Epithelial cell of esophagus (primary cell): ENCODE results near the gene WDR7.
A peak's percentile ranks its signal among the peaks of the same experiment; 100 is the strongest.

Experiments used
- DNase-seq: peaks from one replicate; pipeline ENCODE4 v3.0.0; 2010; ENCODE audit warnings: low read depth
- H3K4me3 ChIP-seq: 2 replicates; pipeline ENCODE4 v1.5.1; 2011; ENCODE audit warnings: mild to moderate bottlenecking, low read length, control low read depth
- TF ChIP-seq, protein P1 (sequence below): IDR thresholded peaks from 2 replicates; pipeline ENCODE4 v1.5.1; 2011; ENCODE audit warnings: low read depth, mild to moderate bottlenecking, low read length, control low read depth, inconsistent platforms; ENCODE audit not compliant: insufficient read depth; ENCODE audit errors: missing control alignments

The WDR7 gene

DNA sequence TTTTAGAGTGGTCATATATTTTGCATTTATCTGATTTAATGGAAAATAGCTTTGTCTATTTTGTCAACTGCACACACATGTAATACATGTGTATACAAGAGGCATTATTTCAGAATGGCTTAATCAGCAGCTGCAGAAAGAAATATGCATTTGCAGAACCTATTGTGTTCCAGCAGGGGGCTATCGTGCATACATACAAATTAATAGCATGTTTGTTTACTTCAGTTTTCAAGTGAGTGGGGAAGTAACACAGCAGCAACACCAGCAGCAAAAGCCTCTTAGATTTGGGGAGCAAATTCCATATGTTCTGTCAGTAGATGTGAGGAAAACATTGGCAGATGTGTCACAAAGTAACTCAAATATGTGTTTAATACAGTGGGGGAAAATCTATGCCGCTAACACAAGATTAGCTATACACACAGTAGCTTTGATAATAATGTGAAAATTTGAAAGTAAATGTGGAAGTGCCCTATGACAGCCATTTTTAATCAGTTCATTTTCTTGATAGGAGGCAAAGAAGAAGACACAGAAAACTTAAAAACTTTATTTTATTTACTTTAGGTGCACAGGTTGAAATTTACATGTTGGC lies 218.1 kb downstream of the WDR7 start:
- no peak overlapping the region for H3K4me3 ChIP-seq
- peak; percentile 73 for DNase-seq
- TF ChIP-seq, protein P1, sequence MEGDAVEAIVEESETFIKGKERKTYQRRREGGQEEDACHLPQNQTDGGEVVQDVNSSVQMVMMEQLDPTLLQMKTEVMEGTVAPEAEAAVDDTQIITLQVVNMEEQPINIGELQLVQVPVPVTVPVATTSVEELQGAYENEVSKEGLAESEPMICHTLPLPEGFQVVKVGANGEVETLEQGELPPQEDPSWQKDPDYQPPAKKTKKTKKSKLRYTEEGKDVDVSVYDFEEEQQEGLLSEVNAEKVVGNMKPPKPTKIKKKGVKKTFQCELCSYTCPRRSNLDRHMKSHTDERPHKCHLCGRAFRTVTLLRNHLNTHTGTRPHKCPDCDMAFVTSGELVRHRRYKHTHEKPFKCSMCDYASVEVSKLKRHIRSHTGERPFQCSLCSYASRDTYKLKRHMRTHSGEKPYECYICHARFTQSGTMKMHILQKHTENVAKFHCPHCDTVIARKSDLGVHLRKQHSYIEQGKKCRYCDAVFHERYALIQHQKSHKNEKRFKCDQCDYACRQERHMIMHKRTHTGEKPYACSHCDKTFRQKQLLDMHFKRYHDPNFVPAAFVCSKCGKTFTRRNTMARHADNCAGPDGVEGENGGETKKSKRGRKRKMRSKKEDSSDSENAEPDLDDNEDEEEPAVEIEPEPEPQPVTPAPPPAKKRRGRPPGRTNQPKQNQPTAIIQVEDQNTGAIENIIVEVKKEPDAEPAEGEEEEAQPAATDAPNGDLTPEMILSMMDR: peak; percentile 83

DNA sequence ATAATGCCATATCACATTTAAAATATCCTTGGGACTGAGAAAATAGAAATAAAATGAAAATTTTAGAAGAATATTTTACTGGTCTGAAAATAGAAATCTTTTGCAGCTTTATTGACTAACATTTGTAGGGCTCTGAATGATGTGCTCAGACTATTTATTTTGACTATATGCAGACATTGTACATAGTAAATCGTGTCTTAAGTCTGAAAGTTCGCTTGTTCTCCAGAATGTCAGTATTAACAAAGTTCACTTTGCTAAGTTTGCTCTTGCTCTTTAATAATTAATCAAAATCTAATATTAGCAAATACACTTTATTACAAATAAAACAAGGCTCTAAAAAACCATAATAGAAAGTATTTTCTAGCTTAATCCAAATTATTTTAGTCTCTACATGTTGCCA lies 219.8 kb downstream of the WDR7 start:
- DNase-seq: no peak
- H3K4me3 ChIP-seq: no peak overlapping the region
- TF ChIP-seq, protein P1: no peak

DNA sequence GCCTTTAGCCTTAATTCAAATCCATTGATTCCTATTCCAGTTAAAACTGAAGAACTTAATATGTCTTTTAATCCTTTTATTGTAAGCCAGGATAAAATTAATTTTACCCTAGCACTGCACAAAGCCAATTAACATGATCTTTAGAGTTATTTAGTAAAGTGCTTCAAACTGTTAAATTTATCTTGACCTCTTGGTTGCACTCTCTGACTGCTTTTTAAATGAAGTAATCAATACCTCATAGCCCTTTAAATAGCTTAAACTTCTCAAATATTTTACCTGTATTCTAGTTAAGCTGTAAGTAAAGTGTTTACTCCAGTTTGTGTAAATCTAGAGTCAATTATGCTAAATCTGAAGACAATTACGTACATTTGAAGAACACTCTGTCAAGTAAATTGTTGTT lies 221.0 kb downstream of the WDR7 start:
- H3K4me3 ChIP-seq: no peak overlapping the region
- DNase-seq: no peak
- TF ChIP-seq, protein P1: no peak

DNA sequence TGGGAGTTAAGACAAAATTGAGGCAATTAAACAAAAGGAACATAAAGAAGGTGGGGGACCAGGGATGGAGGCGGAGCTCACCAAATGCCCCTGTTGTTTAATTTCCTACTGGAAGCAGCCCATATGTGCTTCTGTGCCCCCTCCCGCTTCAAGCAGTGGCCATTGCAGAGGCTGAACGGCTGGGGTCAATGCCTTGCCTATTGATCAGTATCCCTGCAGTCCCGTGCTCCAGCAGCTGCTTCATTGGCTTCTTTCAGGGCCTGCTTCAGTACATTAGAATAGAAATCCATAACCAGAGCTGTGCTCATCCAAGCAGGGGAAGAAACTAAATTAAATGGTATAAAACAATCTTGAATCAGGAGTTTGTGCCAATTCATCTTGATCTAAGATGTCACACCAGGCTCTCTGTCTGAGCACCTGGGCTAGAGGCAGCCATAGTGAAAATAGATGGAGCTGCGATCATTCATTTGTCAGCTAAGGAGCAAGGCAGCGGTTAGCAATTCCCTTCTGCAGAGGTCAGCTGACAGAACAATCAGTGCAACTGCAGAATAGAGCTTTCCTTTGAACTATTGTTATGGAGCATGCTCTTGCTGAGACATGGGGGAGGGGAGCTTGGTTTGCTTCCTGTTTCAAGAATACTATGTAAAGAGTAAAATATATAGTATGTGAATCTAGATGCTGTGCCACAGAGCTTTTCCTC lies 222.4 kb downstream of the WDR7 start:
- TF ChIP-seq, protein P1: no peak
- no peak overlapping the region for H3K4me3 ChIP-seq
- peak; percentile 10 for DNase-seq

DNA sequence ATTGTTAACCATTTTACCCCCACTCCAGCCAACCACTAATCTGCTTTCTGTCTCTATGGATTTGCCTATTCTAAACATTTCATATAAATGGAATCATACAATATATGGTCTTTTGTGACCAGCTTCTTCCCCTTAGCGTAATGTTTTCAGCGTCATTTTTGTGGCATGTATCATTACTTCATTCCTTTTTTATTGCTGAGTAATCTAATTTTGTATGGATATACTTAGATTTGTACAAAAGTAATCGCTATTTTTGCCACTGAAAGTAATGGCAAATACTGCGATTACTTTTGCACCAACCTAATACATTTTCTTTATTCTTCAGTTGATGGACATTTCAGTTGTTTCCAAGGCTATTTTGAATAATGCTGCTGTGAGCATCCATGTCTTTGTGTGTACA lies 227.6 kb downstream of the WDR7 start:
- no peak for DNase-seq
- TF ChIP-seq, protein P1: no peak
- no peak overlapping the region for H3K4me3 ChIP-seq

DNA sequence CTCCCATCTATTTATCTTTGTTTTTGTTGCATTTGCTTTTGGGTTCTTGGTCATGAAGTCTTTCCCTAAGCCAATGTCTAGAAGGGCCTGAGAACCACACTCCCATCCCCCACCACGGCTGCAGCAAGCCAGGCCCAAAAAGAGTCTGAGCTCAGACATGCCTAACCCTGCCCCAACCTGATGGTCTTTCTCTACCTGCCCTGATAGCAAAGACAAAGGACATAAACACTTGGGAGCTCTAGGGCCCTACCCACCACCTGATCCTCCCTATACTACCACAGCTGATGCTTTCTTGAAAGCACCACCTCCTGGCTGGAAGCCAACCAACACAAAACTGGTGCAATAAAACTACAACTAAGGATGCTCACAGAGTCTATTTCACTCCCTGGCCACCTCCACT lies 233.4 kb downstream of the WDR7 start:
- TF ChIP-seq, protein P1: no peak
- DNase-seq: peak; percentile 39
- no peak overlapping the region for H3K4me3 ChIP-seq

DNA sequence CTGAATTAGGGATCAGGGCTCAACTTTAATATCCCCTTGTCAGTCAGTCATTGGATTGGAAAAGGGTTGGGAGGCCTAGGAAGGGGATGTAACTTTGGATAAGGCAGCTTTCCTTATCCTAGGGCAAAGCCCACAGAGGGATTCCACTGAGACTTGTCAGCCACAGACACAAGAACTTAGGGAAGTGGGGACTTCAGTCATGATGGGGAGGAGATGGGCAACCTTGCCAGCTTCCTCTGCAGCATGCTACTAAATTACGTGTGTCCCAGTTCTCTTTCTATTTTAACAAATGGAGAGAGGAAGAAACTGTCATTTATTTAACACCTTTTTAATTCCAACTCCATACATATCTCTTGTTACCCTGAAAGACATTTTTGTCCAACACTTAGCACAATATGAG lies 237.8 kb downstream of the WDR7 start:
- TF ChIP-seq, protein P1: no peak
- DNase-seq: no peak
- H3K4me3 ChIP-seq: no peak overlapping the region
